Breast epithelium (tissue), 3 donors: ENCODE measurements around the gene ALDH18A1.

Experiments
- CTCF ChIP-seq, 3 donors: fragments of 450-650 bp; IDR thresholded peaks; one replicate each; pipeline ENCODE4 v1.5.1; 2016 to 2017; ENCODE audit warnings: antibody characterized with exemption in 3 of 3, mild to moderate bottlenecking in 3 of 3, moderate library complexity in 3 of 3
- POLR2A ChIP-seq: fragments of 450-650 bp; IDR thresholded peaks from one replicate; pipeline ENCODE4 v1.6.1; 2016; ENCODE audit warnings: antibody characterized with exemption, mild to moderate bottlenecking, moderate library complexity

- TF ChIP-seq CTCF (IDR thresholded peaks at IDR 0.05) = no peak
- TF ChIP-seq POLR2A = no peak
These were observed 38.2 kb upstream of the ALDH18A1 start for GRCh38 chr10:95694665-95695064.
